ENCODE measurements around the gene GAS7.

The GAS7 gene

DNA sequence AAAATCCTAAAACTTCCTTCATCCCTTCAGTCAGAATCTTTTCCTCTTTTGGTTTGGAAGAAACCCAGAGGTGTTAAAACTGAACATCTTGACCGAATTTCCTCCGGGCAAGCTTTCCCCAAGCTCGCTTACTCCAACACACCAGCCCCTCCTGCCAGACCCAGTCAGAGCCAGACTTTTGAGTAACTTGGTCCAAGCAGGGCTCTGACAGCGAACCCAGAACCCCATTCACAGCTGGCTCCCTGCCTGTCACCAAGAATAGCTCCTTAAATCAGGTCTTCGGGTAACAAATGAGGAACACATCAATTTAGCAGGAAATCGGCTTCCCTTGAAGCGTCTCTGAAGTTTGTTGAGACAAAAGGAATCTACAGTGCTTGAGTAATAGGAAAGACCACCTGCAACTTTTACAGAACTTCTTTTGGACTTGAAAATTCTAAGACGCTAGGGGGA lies 27.3 kb downstream of the GAS7 start:
- no peak for DNase-seq (ENCODE audit: low read depth)

DNA sequence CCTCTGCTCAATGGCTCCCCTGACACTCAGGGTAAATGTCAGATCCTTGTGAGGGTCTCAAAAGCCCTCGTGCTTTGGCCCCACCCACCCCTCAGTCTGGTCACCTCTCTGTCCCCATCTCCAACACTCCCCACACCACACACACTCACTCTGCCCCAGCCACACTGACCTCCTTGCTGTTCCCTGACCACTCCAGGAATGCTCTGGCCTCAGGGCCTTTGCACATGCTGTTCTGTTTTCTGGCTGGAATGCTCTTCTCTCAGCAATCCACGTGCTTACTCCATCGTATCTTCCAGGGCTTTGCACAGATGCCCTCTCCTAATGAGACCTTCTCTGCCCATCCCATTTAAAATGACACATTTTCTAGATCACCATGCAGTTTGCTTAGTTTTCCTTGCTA lies 28.2 kb downstream of the GAS7 start:
- no peak for DNase-seq (ENCODE audit: low read depth)

DNA sequence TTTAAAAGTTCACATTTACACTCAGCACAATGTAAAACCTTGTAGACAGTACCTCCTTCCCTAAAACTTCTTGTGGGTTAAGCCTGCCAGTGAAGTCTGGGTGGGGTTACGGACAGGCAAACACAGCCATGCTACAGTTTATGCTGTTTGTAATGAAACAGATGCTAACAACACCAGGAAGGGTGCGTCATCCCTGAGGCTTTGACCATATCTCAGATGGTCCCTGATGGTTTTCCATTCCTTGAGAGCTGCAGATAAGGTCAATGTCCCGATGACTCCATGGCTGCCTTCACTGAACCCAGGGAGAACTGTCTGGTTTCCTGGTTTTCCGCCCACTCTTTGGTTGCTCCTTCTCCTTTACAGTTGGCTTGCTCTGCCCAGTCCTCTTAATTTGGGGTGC lies 29.1 kb downstream of the GAS7 start:
- no peak for DNase-seq (ENCODE audit: low read depth)

DNA sequence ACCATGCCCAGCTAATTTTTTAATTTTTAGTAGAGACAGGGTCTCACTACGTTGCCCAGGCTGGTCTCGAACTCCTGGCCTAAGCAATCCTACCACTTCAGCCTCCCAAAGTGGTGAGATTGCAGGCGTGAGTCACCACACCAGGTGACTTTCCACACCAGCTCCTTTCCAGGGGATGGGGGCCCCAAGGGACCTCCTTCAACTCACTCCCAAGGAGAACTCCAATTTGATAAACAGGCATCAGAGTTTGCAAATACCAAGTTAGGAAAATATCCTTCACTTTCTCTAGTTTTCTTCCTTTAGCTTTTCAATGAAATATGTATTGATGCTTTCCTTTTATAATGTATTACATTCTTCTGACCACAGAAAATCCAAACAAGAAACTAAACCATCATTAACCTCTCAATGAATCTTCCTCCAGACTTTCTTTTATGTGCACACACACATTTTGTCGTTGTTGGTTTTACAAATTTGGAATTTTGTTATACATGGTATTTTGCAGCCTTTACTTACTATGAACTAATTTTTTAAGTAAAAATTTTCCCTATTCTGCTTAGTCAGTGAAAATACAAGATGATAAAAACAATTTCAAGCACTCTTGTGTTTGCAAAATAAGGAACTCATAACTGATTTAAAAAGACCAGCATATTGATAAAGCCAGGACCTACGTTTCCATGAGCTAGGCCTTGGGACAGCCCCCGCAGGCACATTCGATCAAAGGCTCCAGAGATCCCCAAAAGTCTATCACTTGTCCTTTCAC lies 32.0 kb downstream of the GAS7 start:
- DNase-seq (ENCODE audit: low read depth) = no peak

DNA sequence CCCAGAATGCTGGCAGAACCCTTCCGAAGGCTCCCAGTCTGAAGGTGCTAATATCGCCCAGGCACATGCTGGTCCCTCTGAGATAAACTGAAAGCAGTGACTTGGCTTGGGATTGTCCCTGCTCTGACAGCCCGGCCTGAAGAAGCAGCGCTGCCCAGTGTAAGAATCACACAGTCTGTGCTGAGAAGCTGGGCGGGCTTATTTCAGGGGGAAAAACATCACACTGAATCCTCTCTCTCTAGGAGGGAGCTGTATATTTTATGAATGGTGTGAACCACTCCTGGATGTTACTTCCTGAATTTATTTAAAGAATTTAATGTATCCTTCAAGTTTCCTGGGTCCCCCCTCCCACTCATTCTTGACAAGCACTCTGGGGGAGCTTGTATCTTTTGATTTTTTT lies 36.3 kb downstream of the GAS7 start:
- no peak for DNase-seq (ENCODE audit: low read depth)

DNA sequence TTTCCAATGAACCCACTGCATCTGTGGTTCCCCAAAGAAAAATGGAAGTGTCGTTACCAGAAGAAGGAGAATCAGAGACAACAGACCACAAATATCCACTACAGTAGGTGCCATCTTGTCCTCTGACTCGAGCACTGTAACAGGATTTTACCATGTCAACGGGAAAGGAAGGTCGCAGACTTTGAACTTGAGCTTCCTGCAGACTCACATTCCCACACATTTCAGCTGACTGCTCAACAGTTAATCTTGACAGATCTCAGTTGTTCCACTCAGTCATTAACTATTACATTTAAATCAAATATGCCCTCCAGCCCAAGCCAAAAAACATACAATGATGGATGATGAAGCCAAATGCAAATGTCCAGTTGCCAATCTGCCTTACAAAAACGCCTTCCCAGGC lies 37.0 kb downstream of the GAS7 start:
- no peak for DNase-seq (ENCODE audit: low read depth)

- DNase-seq (ENCODE audit: low read depth) = peak; percentile 22
Observed at GRCh38 chr17:10156948-10157607, 41.3 kb downstream of the GAS7 start.

GRCh38 chr17:10156599-10156947 lies 41.8 kb downstream of the GAS7 start:
- no peak for DNase-seq (ENCODE audit: low read depth)

- DNase-seq (ENCODE audit: low read depth) = no peak
Observed at GRCh38 chr17:10156077-10156435, 42.4 kb downstream of the GAS7 start.

GRCh38 chr17:10155371-10156076 lies 42.9 kb downstream of the GAS7 start:
- DNase-seq (ENCODE audit: low read depth) = no peak

GRCh38 chr17:10151667-10152496 lies 46.5 kb downstream of the GAS7 start:
- no peak for DNase-seq (ENCODE audit: low read depth)

DNA sequence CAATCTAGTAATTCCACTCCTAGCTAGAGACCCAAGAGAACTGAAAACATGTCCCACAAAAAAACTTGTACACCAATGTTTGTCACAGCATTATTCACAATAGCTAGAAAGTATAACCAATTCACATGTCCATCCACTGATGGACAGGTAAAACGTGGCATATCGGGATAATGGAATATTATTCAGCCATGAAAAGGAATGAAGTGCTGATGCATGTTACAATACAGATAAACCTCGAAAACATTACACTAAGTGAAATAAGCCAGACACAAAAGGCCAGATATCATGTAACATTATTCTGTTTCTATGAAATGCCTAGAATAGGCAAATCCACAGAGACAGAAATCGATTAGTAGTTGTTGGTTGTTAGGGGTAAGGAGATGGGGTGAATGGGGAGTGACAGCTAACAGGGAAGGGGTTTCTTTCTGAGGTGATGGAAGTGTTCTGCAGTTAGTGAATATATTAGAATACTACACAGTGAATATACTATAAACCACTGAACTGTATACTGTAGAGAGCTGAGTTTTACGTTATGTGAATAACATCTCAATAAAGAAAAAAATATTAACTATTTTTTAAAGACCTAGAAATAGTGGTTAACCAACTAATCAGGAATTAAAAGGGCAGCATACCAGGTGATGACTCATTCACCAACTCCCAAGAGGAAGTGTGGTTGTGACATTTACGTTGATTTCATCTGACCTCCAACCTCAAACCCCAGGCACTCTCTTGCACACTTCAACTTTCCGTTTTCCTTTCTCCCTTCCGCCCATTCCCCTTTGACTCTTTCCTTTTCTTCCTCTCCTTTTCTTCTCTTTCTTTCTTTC lies 48.6 kb downstream of the GAS7 start:
- DNase-seq (ENCODE audit: low read depth) = no peak

- no peak for DNase-seq (ENCODE audit: low read depth)
Observed at GRCh38 chr17:10147761-10148415, 50.5 kb downstream of the GAS7 start.

DNA sequence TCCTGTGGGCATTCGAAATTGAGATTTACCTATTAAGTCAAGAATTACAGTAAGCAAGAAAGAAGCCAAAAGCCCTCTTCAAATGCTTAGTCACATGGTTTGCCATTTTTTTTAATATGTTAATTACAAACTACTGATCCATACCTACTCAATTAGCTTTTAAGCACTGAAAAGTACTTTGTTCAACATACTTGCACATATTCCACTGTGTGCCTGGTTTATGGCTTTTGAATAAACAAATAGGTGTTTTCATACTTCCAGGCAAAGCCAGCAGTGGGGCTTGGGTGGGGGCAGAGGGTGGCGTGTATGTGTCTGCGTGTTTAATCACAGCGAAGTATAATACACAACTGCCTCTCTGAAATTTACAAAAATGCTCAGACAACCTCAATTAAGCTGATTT lies 51.4 kb downstream of the GAS7 start:
- DNase-seq (ENCODE audit: low read depth) = no peak

- no peak for DNase-seq (ENCODE audit: low read depth)
Observed at GRCh38 chr17:10144982-10145381, 53.4 kb downstream of the GAS7 start.

GRCh38 chr17:10144456-10144855 lies 54.0 kb downstream of the GAS7 start:
- DNase-seq (ENCODE audit: low read depth) = no peak

GRCh38 chr17:10141436-10141835 lies 57.0 kb downstream of the GAS7 start:
- no peak for DNase-seq (ENCODE audit: low read depth)

DNA sequence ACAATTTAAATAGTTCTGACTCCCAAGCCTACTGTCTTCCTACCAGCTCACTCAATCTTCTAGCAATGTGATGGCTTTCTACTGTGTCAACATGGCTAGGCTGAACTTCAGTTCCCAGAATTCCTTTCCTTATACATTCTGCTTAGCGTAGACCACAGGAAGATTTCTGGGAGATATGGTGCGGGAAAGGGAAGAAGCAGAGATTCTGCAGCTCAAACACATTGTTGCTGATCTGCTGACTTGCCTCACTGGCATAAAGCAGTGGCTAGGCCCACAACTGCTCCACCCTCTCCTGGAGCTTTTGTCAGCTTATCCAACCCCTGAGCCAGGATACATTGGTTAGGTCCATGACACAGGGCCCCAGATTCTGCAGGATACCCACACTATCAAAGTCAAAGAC lies 58.8 kb downstream of the GAS7 start:
- no peak for DNase-seq (ENCODE audit: low read depth)

DNA sequence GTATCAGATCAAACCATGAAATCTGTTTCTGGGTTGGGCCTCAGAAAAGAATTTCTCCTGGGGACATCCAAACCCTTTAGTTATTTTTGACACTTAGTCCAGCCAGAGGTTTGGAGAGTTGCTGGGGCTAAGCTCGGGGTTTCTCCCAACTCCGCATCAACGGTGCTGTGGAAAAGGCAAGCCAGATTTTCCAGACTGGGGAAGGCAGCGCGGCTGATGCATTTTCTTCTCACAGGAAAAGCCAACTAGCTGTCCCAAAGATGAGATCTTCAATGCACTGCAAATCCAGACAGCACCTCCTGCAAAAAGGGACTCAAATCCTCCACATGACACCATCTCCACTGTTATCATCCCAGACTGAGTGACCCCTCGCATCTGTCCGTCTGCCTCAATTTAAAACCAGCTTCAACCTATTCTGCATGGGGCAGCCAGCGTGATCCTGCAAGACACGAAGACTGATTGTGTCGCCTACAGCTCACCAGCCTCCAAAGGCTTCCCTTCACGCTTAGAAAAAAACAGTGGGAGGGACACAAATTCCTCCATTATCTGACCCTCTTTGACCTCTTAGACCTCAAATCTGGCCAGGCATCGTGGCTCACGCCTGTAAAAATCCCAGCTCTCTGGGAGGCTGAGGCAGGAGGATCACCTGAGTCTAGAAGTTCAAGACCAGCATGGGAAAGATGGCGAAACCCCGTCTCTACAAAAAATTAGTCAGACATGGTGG lies 62.0 kb downstream of the GAS7 start:
- DNase-seq (ENCODE audit: low read depth) = no peak

DNA sequence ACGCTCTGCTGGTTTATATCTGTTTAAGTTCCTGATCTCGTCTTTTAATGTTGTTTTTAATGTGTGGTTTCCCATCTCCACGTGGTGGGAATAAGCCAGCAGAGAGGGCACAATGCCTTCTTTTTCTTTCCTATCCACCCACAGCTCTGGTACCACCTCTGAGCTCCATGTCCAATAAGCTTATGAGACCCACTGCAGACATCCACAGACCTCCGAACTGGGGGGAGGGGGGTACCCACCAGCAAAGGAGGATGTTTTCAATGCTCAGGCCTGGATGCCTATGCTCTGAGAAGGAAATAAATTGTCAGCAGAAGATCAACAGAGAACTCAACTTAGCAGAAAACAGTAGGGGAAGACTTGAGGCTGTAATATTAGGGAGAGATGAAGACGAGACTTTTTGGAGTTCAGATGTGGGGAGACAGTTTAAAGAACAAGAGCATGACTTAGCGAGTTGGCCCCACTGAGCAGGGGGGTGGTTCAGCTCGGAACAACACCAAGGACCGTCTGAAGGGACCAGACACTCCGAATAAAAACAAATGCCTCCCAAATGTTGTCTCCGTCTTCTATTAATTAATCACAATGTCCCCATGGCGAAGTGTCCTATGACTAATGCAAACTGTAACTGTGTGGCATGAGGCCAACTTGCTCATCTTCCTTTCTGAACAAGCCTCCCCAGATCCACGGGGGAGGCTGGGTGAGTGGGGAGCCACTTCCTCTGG lies 62.7 kb downstream of the GAS7 start:
- DNase-seq (ENCODE audit: low read depth) = no peak
